Measurements from ENCODE around the gene OARD1. TPM values are rescaled to one million over a fixed set of nuclear protein-coding genes. Genes with fewer than 3 reads are reported as not detected.

The OARD1 gene
- total and polyA plus RNA-seq, 2 of the 8 experiments (the other 6 are each of a cell fraction or from before 2014, with no cell fraction given): 16.8 to 35.8 TPM

DNA sequence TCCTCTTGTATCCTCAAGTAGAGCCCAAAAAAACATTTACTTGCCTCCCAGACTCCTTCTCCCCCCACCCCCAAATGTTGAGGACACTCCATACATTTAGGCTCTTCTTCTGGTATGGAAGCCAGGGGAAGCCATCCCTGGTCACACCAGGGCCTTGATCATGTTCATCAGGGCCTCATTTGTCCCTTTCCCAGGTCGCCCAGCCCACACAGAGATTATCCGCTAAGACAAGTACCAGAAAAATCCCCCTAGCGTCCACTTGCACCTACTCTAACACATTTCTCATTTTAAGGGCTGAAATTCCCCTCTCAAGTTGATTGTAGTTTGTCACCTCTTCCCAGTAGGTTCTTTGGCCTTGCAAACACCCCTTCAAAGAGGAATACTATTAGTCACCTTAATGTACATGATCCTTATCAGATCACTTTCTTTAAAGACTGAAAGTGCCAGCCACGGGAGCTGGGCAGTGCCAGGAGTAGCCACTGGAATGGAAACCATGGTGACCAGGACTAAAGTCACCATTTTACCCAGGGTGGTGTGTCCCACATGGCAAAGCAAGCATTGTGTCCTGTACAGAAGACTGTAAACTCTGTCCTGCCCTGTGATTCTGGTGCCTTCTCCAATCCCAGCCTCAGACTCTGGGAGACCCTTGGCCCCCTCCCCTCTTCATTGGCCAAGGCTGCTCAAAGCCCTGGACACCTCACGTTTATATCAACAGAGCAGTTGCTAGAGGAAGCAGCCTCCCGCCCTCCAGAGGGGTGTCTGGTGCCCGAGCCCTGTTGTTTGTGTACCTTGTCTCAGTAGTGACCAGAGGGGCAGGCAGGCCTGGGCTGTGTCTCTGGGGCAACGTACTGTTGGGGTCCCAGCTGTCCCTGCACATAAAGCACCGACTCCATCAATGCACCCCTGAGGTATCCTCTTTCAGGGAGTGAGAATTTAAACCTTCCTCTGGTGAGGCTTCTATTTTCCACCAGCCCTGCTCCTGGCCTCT is 24.1 kb downstream of the OARD1 start:
- no peak overlapping the region for H2BK15ac ChIP-seq (ENCODE audit: low read length)
- H3K4me3 ChIP-seq (ENCODE audit: extremely low read depth in 1 of 4, insufficient read depth in 2 of 4, low read depth in 3 of 4, low read length in 4 of 4): no peak overlapping the region
- no peaks in the 10 kb centered on the region for H3K23me2 ChIP-seq (ENCODE audit: low read depth, low read length)
- H3K18ac ChIP-seq (ENCODE audit: extremely low read depth, low read length): no peak overlapping the region
- no peak overlapping the region for H3K4me2 ChIP-seq (ENCODE audit: insufficient read depth in 1 of 2, low read depth in 2 of 2, low read length in 2 of 2)
- no peak overlapping the region for H3K56ac ChIP-seq (replicated peaks; ENCODE audit: insufficient read length, low read depth, low read length)
- H2AK5ac ChIP-seq (ENCODE audit: low read depth, low read length): no peak overlapping the region
- H4K91ac ChIP-seq (replicated peaks; ENCODE audit: insufficient read length, low read length): no peak overlapping the region
- H2BK20ac ChIP-seq (ENCODE audit: low read length): no peak overlapping the region
- H2BK120ac ChIP-seq (replicated peaks; ENCODE audit: low read depth, low read length): no peak overlapping the region
- H2BK5ac ChIP-seq (ENCODE audit: low read depth, low read length): no peak overlapping the region
- H3K4me1 ChIP-seq (replicated peaks in 1 of 4; ENCODE audit: control insufficient read depth in 3 of 4, insufficient read depth in 4 of 4, low read length in 3 of 4): peaks cover 0 to under 1% (median 0%) of the 10 kb centered on the region in 4 experiments; a peak in 2 of 7 replicates
- H3K79me1 ChIP-seq (ENCODE audit: low read depth, low read length): no peaks in the 10 kb centered on the region
- H3K9me3 ChIP-seq (ENCODE audit: insufficient read depth in 2 of 2, low read depth in 1 of 2, low read length in 1 of 2): no peaks in the 10 kb centered on the region
- DNase-seq (ENCODE audit: low read depth in 1 of 2, low spot score in 2 of 2) (no peak), FAIRE-seq (no peak)
- no peak overlapping the region for H2AFZ ChIP-seq (ENCODE audit: low read length)
- no peak overlapping the region for H2BK12ac ChIP-seq (ENCODE audit: low read depth, low read length)
- TF ChIP-seq GTF2F1 (IDR thresholded peaks at IDR 0.05; ENCODE audit: borderline replicate concordance, low read depth, low read length) (no peak), EGR1 (IDR thresholded peaks at IDR 0.05; ENCODE audit: borderline replicate concordance, low read depth, low read length) (no peak), RAD21 (IDR thresholded peaks at IDR 0.05 in 1 of 2, conservative IDR thresholded peaks at IDR 0.05 in 1 of 2; ENCODE audit: low read depth in 2 of 2, low read length in 2 of 2) (no peak), ASH2L (IDR thresholded peaks at IDR 0.05; ENCODE audit: low read length) (no peak), CBX8 (IDR thresholded peaks at IDR 0.05; ENCODE audit: borderline replicate concordance, low read depth, low read length) (no peak)
- H3K27me3 ChIP-seq (replicated peaks in 1 of 4; ENCODE audit: control insufficient read depth in 3 of 4, extremely low read depth in 1 of 4, insufficient read depth in 3 of 4, low read length in 3 of 4): no peaks in the 10 kb centered on the region
- H4K20me1 ChIP-seq (replicated peaks in 1 of 2; ENCODE audit: control insufficient read depth in 1 of 2, insufficient read depth in 2 of 2, low read length in 2 of 2): no peaks in the 10 kb centered on the region
- H3K23ac ChIP-seq (ENCODE audit: insufficient read length): no peak overlapping the region
- H4K8ac ChIP-seq (ENCODE audit: extremely low read depth, insufficient read depth, low read length): no peak overlapping the region
- H3K79me2 ChIP-seq (ENCODE audit: control insufficient read depth in 1 of 2, insufficient read depth in 2 of 2, low read length in 2 of 2): no peaks in the 10 kb centered on the region
- no peak overlapping the region for H3K9ac ChIP-seq (replicated peaks in 1 of 4; ENCODE audit: extremely low read depth in 1 of 4, low read depth in 3 of 4, low read length in 3 of 4)
- H4K5ac ChIP-seq (ENCODE audit: insufficient read length, low read depth, low read length): no peak overlapping the region
- H3K4ac ChIP-seq (replicated peaks; ENCODE audit: insufficient read length, low read depth, low read length): no peak overlapping the region
- no peaks in the 10 kb centered on the region for H3K36me3 ChIP-seq (ENCODE audit: control insufficient read depth in 2 of 4, insufficient read depth in 4 of 4, low read length in 3 of 4)
- H3K27ac ChIP-seq (ENCODE audit: low read depth, low read length): no peak overlapping the region
- ChIA-PET POLR2A (ENCODE audit: partially characterized antibody) (interaction anchor here (1.4 to 1.8 kb wide), 2 partner anchors 9 to 20 kb away, joined by 3 to 4 read pairs; partner anchors contain the start of gene UNC5CL), CTCF (ENCODE audit: partially characterized antibody) (interaction anchor here (0.6 to 2.6 kb wide), 6 partner anchors 8 to 136 kb away, joined by 3 to 12 read pairs (median 4); no protein-coding TSS in a partner anchor)
- no peak overlapping the region for H3K14ac ChIP-seq (ENCODE audit: insufficient read length)
- WGBS, 2 experiments (ENCODE audit: extremely low coverage in 1 of 2, insufficient coverage in 1 of 2, insufficient read length in 1 of 2, insufficient replicate concordance in 2 of 2, low coverage in 1 of 2, low lambda C conversion rate in 2 of 2, missing lambda C conversion rate in 1 of 2): 85% methylated on average over 9 of the region's 9 CpGs; no CpG with 5 or more reads in 1 of the 2 experiments
